NCI-H82 treated with DMSO at 0.1 percent for 48 hours (cell line): ENCODE data around the gene RAB29.
"Not testable (repeated sequence)": the region's sequence is repeated elsewhere in the genome, so short reads cannot be mapped to it uniquely, and the experiment has no call there.

ENCODE experiments used
- DNase-seq: peaks from one replicate; lab custom pipeline; 2025; ENCODE audit not compliant: unreplicated experiment; lab: John Stamatoyannopoulos, UW

The RAB29 gene, protein sequence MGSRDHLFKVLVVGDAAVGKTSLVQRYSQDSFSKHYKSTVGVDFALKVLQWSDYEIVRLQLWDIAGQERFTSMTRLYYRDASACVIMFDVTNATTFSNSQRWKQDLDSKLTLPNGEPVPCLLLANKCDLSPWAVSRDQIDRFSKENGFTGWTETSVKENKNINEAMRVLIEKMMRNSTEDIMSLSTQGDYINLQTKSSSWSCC

DNA sequence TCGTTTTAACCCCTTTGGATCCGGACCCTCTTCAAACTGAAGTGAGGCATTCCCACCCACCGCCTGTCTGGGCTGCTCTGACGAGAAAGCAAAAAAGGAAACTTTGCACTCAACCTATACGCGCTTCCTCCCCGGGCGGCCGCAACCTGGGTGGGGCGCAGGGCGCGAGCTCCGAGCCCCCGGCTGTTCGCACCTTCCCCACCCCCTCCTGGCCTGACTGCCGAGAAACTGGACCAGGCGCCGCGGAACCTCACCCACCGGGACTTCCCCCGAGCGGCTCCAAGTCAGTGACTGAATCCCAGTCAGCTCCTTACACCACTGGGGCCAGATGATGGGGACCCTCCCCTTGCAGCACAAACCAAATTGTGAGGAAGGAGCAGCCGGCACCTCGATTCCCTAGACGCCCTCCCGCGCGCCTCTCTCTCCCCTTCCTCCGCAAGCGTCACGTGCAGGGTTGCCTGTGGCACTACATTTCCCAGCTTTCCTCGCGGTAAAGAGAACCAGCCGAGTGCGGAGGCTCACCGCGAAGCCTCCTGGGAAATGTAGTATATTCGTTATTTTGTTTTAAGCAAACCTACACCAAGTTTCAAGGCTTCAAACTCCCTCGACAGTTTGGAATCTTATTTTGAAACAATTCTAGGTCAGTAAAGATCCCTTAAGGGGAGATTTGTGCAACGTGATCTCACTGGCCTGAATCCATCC lies at the start of gene RAB29:
TSS of gene RAB29 (minus strand) at position 468 of the 702 bp plus-strand sequence. CDS start 526 bp downstream, outside the sequence.
- peak; percentile 73 for DNase-seq

DNA sequence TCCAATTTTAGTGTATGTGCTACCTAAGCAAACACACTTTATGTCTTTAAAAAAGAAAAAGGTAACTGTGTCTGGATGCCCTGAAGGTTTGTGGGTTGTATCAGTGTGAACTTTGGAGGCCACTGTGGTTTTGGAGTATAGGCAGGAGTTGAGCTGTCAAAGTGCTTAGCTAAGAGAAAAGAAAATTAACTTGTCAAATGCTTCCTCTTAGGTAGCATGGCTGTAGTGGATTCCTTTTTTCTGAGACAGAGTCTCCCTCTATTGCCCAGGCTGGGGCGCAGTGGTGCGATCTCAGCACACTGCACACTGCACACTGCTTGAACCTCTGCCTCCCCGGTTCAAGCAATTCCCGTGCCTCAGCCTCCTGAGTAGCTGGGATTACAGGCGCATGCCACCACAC lies 48.9 kb upstream of the RAB29 start:
- no peak for DNase-seq

DNA sequence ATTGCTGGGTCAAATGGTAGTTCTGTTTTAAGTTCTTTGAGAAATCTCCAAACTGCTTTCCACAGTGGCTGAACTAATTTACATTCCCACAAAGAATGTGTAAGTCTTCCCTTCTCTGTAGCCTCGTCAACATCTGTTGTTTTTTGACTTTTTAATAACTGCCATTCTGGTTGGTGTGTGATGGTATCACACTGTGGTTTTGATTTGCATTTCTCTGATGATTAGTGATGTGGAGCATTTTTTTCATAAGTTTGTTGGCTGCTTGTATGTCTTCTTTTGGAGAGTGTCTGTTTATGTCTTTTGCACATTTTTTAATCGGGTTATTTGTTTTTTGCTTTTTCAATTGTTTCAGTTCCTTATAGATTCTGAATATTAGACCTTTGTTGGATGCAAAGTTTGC lies 48.0 kb upstream of the RAB29 start:
- DNase-seq, result not testable (repeated sequence)

GRCh38 chr1:205822397-205822796 lies 47.1 kb upstream of the RAB29 start:
- no peak for DNase-seq

DNA sequence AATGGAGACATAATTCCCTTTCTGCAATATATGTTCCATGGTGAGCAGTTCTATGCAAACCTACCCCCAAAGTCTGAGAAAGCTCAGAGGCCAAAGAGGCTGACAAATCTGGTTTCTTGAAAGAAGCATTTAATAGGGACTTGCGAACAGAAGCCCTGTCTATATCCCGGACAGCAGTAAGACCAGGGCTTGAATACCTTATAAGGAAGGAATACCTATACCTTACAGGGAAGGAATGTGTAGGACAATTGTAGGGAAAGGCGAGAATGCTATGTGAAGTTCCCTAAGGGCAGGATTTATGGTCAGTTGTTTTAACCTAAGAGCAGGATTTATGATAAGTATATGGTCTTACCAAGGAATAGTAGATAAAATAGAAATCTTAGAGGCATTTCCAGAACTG lies 42.7 kb upstream of the RAB29 start:
- no peak for DNase-seq

GRCh38 chr1:205817364-205817763 lies 42.1 kb upstream of the RAB29 start:
- no peak for DNase-seq

DNA sequence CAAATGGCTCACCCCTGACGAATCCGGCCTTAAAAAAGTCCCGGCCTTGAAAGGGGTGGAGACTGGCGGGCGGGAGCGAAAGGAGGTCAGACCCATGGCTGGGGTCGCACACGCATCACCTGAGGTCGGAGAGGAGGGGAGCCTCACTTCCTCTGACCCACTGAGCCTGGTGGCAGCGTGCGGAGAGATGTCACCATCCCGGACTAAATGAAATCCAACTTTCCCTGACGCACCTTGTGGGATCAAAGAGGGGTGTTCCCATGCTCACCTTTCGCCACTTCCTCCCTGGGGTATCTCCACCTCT lies 38.4 kb upstream of the RAB29 start:
- no peak for DNase-seq

GRCh38 chr1:205812878-205813754 lies 37.8 kb upstream of the RAB29 start, which contains the start of gene SLC41A1:
SLC41A1 (minus strand) TSS chr1:205813198; CDS start chr1:205810441, 2,757 bp downstream.
- DNase-seq, result peak; percentile 95

DNA sequence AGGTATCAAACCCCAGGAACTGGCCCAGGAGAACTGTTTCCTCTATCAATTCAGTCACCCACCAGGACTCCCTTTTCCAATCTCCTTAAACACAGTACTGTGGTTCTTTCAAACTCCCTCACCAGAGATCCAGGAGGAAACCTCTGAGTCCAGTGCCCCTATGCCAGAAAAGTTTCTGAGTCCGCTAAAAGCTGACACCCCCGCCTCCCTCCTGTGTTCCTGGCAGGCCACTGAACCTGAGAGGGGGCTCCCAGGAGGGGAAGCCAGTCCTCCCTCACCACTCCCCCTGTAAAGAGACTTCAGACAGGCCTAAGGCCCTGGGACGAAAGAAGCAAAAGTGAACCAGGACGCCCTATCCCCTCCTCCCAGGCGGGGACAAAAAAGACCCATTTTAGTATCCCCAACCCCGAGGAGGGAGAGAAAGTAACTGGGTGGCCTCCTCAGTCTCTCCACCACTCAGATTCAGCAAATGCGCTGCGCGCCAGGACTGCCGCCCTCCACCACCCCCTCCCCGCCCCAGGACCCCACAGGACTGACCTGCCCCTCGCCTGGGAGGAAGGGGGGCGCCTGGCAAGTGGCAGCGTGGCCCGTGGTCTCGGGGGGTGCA lies 37.1 kb upstream of the RAB29 start:
- no peak for DNase-seq

DNA sequence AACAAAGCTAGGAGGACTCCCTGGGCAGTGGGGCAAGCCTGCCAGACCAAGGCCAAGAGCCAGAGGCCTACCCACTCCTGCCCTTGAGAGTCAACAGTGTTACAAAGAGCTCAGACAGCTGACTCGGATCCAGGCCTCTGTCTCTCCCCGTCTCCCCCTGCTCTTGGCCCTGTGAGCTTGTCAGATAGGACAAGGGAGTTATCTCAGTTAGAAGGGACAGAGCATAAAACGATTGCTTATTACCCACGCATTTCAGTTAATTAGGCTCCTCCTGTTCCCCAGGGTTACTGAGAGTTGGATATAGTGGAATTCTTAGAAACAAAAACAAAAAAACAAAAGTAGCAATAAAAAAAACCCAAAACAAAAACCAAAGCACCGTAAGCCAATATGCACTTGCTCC lies 36.4 kb upstream of the RAB29 start:
- no peak for DNase-seq

- DNase-seq, result no peak
Observed at GRCh38 chr1:205810448-205811157, 35.3 kb upstream of the RAB29 start.

- DNase-seq, result no peak
Observed at GRCh38 chr1:205809942-205810345, 34.7 kb upstream of the RAB29 start.

GRCh38 chr1:205809469-205809868 lies 34.2 kb upstream of the RAB29 start:
- DNase-seq, result no peak

GRCh38 chr1:205805082-205805711 lies 29.9 kb upstream of the RAB29 start:
- no peak for DNase-seq

- DNase-seq, result no peak
Observed at GRCh38 chr1:205804605-205805004, 29.3 kb upstream of the RAB29 start.

- DNase-seq, result no peak
Observed at GRCh38 chr1:205803986-205804385, 28.7 kb upstream of the RAB29 start.

DNA sequence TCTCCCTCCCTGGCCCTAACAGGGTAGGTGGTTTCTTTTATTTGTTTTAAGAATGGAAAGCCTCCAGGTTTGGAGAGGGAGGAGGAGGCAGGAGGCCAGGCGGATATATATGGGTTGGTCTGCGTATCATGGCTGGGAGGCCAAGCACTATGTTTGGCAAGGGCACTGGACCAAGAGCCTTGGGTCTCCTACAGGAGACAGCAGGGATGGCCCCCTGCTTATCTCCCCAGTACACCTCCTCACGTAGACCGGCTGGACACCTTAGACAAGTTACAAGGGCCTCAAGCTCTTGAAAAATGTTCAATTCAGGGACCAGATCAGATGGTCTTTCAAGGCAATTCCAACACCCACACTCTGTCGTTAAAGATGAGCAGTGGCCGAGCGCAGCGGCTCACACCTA lies 26.8 kb upstream of the RAB29 start:
- DNase-seq, result no peak

DNA sequence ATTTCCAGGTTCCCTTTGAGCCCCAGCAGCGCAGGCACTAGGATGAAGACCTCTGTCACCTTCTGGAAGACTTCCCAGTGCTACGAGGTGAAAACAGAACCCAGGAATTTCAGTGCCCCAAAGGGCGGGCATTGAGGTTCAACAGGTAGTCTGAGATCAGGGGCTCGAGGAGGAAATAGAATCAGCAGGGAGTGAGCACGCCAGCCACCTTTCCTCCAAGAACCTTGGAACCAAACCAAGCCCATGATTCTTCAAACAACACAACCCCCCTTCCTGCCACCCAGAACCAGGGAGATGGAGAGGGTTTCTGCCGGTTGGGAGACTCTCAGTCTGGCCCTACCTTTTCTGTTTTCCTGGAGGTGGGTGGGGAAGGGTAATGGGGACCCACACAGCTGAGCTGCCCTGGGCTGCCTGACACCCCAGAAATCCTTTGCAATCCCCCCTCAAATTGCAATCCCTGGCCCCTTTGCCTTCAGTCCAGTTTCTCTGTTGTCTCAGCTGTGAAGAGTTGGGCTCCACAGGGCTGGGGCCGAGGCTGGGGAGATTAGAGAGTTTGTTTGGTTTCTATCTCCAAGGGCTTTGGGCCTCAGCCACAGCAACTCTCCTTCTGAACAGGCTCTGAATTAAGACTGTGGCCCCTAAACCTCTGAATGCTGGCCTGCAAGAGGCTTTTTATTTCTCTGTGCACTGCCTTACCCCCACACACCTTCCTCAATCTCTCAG lies 25.9 kb upstream of the RAB29 start:
- no peak for DNase-seq

- DNase-seq, result no peak
Observed at GRCh38 chr1:205800427-205800826, 25.1 kb upstream of the RAB29 start.

GRCh38 chr1:205798577-205798976 lies 23.3 kb upstream of the RAB29 start:
- no peak for DNase-seq
